Measurements from ENCODE around the gene MYRF.

Gene MYRF

GRCh38 chr11:61743486-61744095 lies 8.8 kb upstream of the MYRF start:
- Histone ChIP-seq H4K20me1 (ENCODE audit: insufficient read depth, low read length, poor library complexity, severe bottlenecking) (no peaks in the 10 kb centered on the region), H3K4me3 (ENCODE audit: low read length, poor library complexity, severe bottlenecking) (no peak overlapping the region), H3F3A (ENCODE audit: low read depth) (no peaks in the 10 kb centered on the region), H2AFZ (ENCODE audit: low read length) (no peak overlapping the region), H3K4me1 (ENCODE audit: insufficient read depth, low read length, poor library complexity, severe bottlenecking) (no peaks in the 10 kb centered on the region), H3K4me2 (ENCODE audit: low read depth, low read length, poor library complexity, severe bottlenecking) (no peak overlapping the region), H3K9me3 (ENCODE audit: insufficient read depth, low read depth, low read length) (no peaks in the 10 kb centered on the region), H3K9me2 (replicated peaks; ENCODE audit: low read depth, low read length) (no peaks in the 10 kb centered on the region), H3K9ac (ENCODE audit: low read depth, low read length, poor library complexity, severe bottlenecking) (no peak overlapping the region), H3K79me2 (ENCODE audit: insufficient read depth, low read length) (no peaks in the 10 kb centered on the region), H3K36me3 (ENCODE audit: insufficient read depth, low read length) (no peaks in the 10 kb centered on the region), H3K27me3 (ENCODE audit: insufficient read depth, low read length, poor library complexity, severe bottlenecking) (no peaks in the 10 kb centered on the region)
- TF ChIP-seq, protein P1, sequence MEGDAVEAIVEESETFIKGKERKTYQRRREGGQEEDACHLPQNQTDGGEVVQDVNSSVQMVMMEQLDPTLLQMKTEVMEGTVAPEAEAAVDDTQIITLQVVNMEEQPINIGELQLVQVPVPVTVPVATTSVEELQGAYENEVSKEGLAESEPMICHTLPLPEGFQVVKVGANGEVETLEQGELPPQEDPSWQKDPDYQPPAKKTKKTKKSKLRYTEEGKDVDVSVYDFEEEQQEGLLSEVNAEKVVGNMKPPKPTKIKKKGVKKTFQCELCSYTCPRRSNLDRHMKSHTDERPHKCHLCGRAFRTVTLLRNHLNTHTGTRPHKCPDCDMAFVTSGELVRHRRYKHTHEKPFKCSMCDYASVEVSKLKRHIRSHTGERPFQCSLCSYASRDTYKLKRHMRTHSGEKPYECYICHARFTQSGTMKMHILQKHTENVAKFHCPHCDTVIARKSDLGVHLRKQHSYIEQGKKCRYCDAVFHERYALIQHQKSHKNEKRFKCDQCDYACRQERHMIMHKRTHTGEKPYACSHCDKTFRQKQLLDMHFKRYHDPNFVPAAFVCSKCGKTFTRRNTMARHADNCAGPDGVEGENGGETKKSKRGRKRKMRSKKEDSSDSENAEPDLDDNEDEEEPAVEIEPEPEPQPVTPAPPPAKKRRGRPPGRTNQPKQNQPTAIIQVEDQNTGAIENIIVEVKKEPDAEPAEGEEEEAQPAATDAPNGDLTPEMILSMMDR (conservative IDR thresholded peaks at IDR 0.05; ENCODE audit: low read length), result no peak
- no peak for TF ChIP-seq EZH2phosphoT487 (IDR thresholded peaks at IDR 0.05; ENCODE audit: borderline replicate concordance)

DNA sequence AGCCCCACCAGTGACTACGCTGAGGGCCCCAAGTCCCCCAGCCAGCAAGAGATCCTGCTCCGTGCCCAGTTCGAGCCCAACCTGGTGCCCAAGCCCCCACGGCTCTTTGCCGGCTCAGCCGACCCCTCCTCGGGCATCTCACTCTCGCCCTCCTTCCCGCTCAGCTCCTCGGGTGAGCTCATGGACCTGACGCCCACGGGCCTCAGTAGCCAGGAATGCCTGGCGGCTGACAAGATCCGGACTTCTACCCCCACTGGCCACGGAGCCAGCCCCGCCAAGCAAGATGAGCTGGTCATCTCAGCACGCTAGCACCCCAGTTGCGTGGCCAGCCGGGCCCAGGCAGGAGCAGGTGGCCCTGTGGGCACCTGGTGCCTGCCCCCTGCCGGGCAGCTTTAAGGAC lies 8.3 kb upstream of the MYRF start:
- no peak overlapping the region for H2AFZ ChIP-seq (ENCODE audit: low read length)

DNA sequence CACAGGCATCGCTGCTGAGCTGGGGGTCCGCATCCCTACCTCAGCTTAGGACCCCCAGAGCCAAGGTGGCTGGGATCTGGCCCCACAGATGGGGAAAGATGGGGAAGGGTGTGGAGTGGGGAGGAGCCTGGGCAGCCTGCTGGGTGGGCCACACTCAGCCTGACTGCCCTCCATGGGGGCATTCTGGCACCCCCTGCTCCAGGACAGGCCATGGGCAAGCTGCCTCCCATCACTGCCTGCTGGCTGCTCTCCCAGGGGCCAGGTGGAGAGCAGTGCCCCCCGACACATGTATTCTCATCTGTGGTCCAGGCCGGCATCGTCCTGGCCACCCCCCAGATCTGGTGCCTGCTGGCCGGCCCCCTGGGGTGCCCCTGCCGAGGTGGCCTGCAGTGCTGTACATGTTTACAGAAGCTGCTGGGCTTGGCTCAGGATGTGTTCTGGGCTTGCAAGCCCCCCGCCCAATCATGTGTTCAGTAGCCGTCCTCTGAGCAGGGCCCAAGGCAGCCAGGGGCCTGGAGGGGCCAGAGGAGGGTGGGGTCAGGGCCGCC lies 7.8 kb upstream of the MYRF start:
- Histone ChIP-seq H3K4me3 (ENCODE audit: low read length, poor library complexity, severe bottlenecking) (no peak overlapping the region), H3K4me1 (ENCODE audit: insufficient read depth, low read length, poor library complexity, severe bottlenecking) (no peaks in the 10 kb centered on the region), H4K20me1 (ENCODE audit: insufficient read depth, low read length, poor library complexity, severe bottlenecking) (no peaks in the 10 kb centered on the region), H3K9me3 (ENCODE audit: insufficient read depth, low read depth, low read length) (no peaks in the 10 kb centered on the region), H3F3A (ENCODE audit: low read depth) (no peaks in the 10 kb centered on the region), H2AFZ (ENCODE audit: low read length) (no peak overlapping the region), H3K36me3 (ENCODE audit: insufficient read depth, low read length) (no peaks in the 10 kb centered on the region), H3K9ac (ENCODE audit: low read depth, low read length, poor library complexity, severe bottlenecking) (no peak overlapping the region), H3K4me2 (ENCODE audit: low read depth, low read length, poor library complexity, severe bottlenecking) (no peak overlapping the region), H3K27me3 (ENCODE audit: insufficient read depth, low read length, poor library complexity, severe bottlenecking) (no peaks in the 10 kb centered on the region), H3K79me2 (ENCODE audit: insufficient read depth, low read length) (no peaks in the 10 kb centered on the region), H3K9me2 (replicated peaks; ENCODE audit: low read depth, low read length) (no peaks in the 10 kb centered on the region)
- TF ChIP-seq, protein P1 (conservative IDR thresholded peaks at IDR 0.05; ENCODE audit: low read length), result no peak
- no peak for TF ChIP-seq EZH2phosphoT487 (IDR thresholded peaks at IDR 0.05; ENCODE audit: borderline replicate concordance)

More for the DNA sequence above, 8.3 kb upstream of the MYRF start:
- Histone ChIP-seq H3F3A (ENCODE audit: low read depth) (no peaks in the 10 kb centered on the region), H3K79me2 (ENCODE audit: insufficient read depth, low read length) (no peaks in the 10 kb centered on the region), H3K4me2 (ENCODE audit: low read depth, low read length, poor library complexity, severe bottlenecking) (no peak overlapping the region), H3K27me3 (ENCODE audit: insufficient read depth, low read length, poor library complexity, severe bottlenecking) (no peaks in the 10 kb centered on the region), H3K9me3 (ENCODE audit: insufficient read depth, low read depth, low read length) (no peaks in the 10 kb centered on the region), H3K4me1 (ENCODE audit: insufficient read depth, low read length, poor library complexity, severe bottlenecking) (no peaks in the 10 kb centered on the region), H3K4me3 (ENCODE audit: low read length, poor library complexity, severe bottlenecking) (no peak overlapping the region), H3K9ac (ENCODE audit: low read depth, low read length, poor library complexity, severe bottlenecking) (no peak overlapping the region), H3K9me2 (replicated peaks; ENCODE audit: low read depth, low read length) (no peaks in the 10 kb centered on the region), H4K20me1 (ENCODE audit: insufficient read depth, low read length, poor library complexity, severe bottlenecking) (no peaks in the 10 kb centered on the region), H3K36me3 (ENCODE audit: insufficient read depth, low read length) (no peaks in the 10 kb centered on the region)
- no peak for TF ChIP-seq EZH2phosphoT487 (IDR thresholded peaks at IDR 0.05; ENCODE audit: borderline replicate concordance)
- TF ChIP-seq, protein P1 (conservative IDR thresholded peaks at IDR 0.05; ENCODE audit: low read length), result no peak
